MM.1S (cell line): ENCODE results near the gene FGF23.

Experiments used
- DNase-seq: peaks from one replicate; pipeline ENCODE4 v3.0.0-alpha.2; 2015
- H2AFZ ChIP-seq: fragments of 300-600 bp; sonication (generic); 2 replicates; pipeline ENCODE4 v1.6.0; 2016; ENCODE audit warnings: antibody characterized with exemption, low read length
- H3F3A ChIP-seq: fragments of 300-600 bp; sonication (generic); 2 replicates; pipeline ENCODE4 v1.6.1; 2016; ENCODE audit warnings: mild to moderate bottlenecking, antibody characterized with exemption, low read length, moderate library complexity, mixed read lengths; ENCODE audit not compliant: insufficient read depth
- H3K27ac ChIP-seq: fragments of 300-600 bp; sonication (generic); 2 replicates; pipeline ENCODE4 v1.5.1; 2016; ENCODE audit warnings: mild to moderate bottlenecking, low read length
- H3K27me3 ChIP-seq: fragments of 300-600 bp; sonication (generic); replicated peaks from 2 replicates; pipeline ENCODE4 v1.6.0; 2016; ENCODE audit warnings: low read length; ENCODE audit not compliant: insufficient read depth
- H3K36me3 ChIP-seq: fragments of 300-600 bp; sonication (generic); replicated peaks from 2 replicates; pipeline ENCODE4 v1.6.1; 2016; ENCODE audit warnings: mild to moderate bottlenecking, low read length, mixed read lengths; ENCODE audit not compliant: insufficient read depth
- H3K4me1 ChIP-seq: fragments of 300-600 bp; sonication (generic); 2 replicates; pipeline ENCODE4 v1.6.1; 2016; ENCODE audit warnings: low read length, mixed read lengths
- H3K4me2 ChIP-seq: fragments of 300-600 bp; sonication (generic); 2 replicates; pipeline ENCODE4 v1.6.0; 2016; ENCODE audit warnings: low read depth, low read length
- H3K4me3 ChIP-seq: fragments of 300-600 bp; sonication (generic); 2 replicates; pipeline ENCODE4 v1.5.1; 2016; ENCODE audit warnings: low read length, mixed read lengths
- H3K79me2 ChIP-seq: fragments of 300-600 bp; sonication (generic); 2 replicates; pipeline ENCODE4 v1.6.1; 2016; ENCODE audit warnings: mixed run types, low read length, mixed read lengths
- H3K9ac ChIP-seq: fragments of 300-600 bp; sonication (generic); 2 replicates; pipeline ENCODE4 v1.6.1; 2016; ENCODE audit warnings: low read length, mixed read lengths
- H3K9me2 ChIP-seq: fragments of 300-600 bp; sonication (generic); replicated peaks from 2 replicates; pipeline ENCODE4 v1.6.1; 2016; ENCODE audit warnings: mild to moderate bottlenecking, low read length, mixed read lengths; ENCODE audit not compliant: insufficient read depth
- H3K9me3 ChIP-seq: fragments of 300-600 bp; sonication (generic); replicated peaks from 2 replicates; pipeline ENCODE4 v1.6.1; 2016; ENCODE audit warnings: mild to moderate bottlenecking, low read length, mixed read lengths; ENCODE audit not compliant: insufficient read depth
- H4K20me1 ChIP-seq: fragments of 300-600 bp; sonication (generic); 2 replicates; pipeline ENCODE4 v1.6.1; 2016; ENCODE audit warnings: mild to moderate bottlenecking, low read length, moderate library complexity, mixed read lengths; ENCODE audit not compliant: insufficient read depth
- CTCF ChIP-seq: fragments of 300-600 bp; sonication (generic); IDR thresholded peaks from 2 replicates; pipeline ENCODE4 v1.5.1; 2016; ENCODE audit warnings: antibody characterized with exemption, low read length, mixed read lengths
- EZH2 ChIP-seq: fragments of 300-600 bp; sonication (generic); optimal IDR thresholded peaks from 2 replicates; pipeline ENCODE3; 2017; ENCODE audit warnings: low read depth, mild to moderate bottlenecking, antibody characterized with exemption, low read length, mixed read lengths
- EZH2phosphoT487 ChIP-seq: fragments of 300-600 bp; sonication (generic); IDR thresholded peaks from 2 replicates; pipeline ENCODE4 v1.6.1; 2018; ENCODE audit warnings: antibody characterized with exemption, low read length

The FGF23 gene

GRCh38 chr12:4331221-4331620 is 48.3 kb downstream of the FGF23 start:
- H3K4me2 ChIP-seq, result no peak overlapping the region
- H4K20me1 ChIP-seq, result no peaks in the 10 kb centered on the region
- DNase-seq, result no peak
- H3K9me3 ChIP-seq, result no peaks in the 10 kb centered on the region
- no peaks in the 10 kb centered on the region for H3K27me3 ChIP-seq
- no peaks in the 10 kb centered on the region for H3K79me2 ChIP-seq
- H3K4me3 ChIP-seq, result no peak overlapping the region
- TF ChIP-seq EZH2phosphoT487, result no peak
- no peak for TF ChIP-seq EZH2
- no peak for TF ChIP-seq CTCF
- H3K9me2 ChIP-seq, result no peaks in the 10 kb centered on the region
- no peak overlapping the region for H3K27ac ChIP-seq
- no peaks in the 10 kb centered on the region for H3K4me1 ChIP-seq
- no peaks in the 10 kb centered on the region for H3K36me3 ChIP-seq
- H3K9ac ChIP-seq, result no peak overlapping the region
- H2AFZ ChIP-seq, result no peak overlapping the region
- H3F3A ChIP-seq, result no peaks in the 10 kb centered on the region

GRCh38 chr12:4330203-4330602 is 49.3 kb downstream of the FGF23 start:
- Histone ChIP-seq H3K9me3 (no peaks in the 10 kb centered on the region), H3K27me3 (no peaks in the 10 kb centered on the region), H3K9me2 (no peaks in the 10 kb centered on the region), H3K4me2 (no peak overlapping the region), H3K36me3 (no peaks in the 10 kb centered on the region), H2AFZ (no peak overlapping the region), H3K4me1 (no peaks in the 10 kb centered on the region), H3K4me3 (no peak overlapping the region), H3F3A (no peaks in the 10 kb centered on the region), H4K20me1 (no peaks in the 10 kb centered on the region), H3K79me2 (no peaks in the 10 kb centered on the region), H3K9ac (no peak overlapping the region), H3K27ac (no peak overlapping the region)
- DNase-seq, result no peak
- no peak for TF ChIP-seq EZH2phosphoT487
- TF ChIP-seq CTCF, result no peak
- no peak for TF ChIP-seq EZH2

GRCh38 chr12:4327293-4327692 is 52.2 kb downstream of the FGF23 start:
- no peak overlapping the region for H3K4me3 ChIP-seq

More at GRCh38 chr12:4327293-4327692, 52.2 kb downstream of the FGF23 start:
- H3K36me3 ChIP-seq, result no peaks in the 10 kb centered on the region
- H3K4me1 ChIP-seq, result no peaks in the 10 kb centered on the region
- no peaks in the 10 kb centered on the region for H3K9me3 ChIP-seq
- no peaks in the 10 kb centered on the region for H3K9me2 ChIP-seq
- H3K4me2 ChIP-seq, result no peak overlapping the region
- no peak for TF ChIP-seq EZH2phosphoT487
- TF ChIP-seq CTCF, result no peak
- no peak for TF ChIP-seq EZH2
- no peaks in the 10 kb centered on the region for H3F3A ChIP-seq
- H4K20me1 ChIP-seq, result no peaks in the 10 kb centered on the region
- no peak overlapping the region for H3K27ac ChIP-seq
- no peak for DNase-seq
- H3K9ac ChIP-seq, result no peak overlapping the region
- 0 out of 2 replicates have a peak, but pooled peaks cover under 1% of the 10 kb centered on the region for H3K79me2 ChIP-seq
- no peak overlapping the region for H2AFZ ChIP-seq
- no peaks in the 10 kb centered on the region for H3K27me3 ChIP-seq
